Stimulated activated CD4-positive, alpha-beta T cell treated with anti-CD3 and anti-CD28 coated beads, Interleukin-15, amount 100 ng/mL, for 24 hours (primary cell): ENCODE data around the gene KDELR3.

Experiments used
- DNase-seq: peaks from one replicate; pipeline ENCODE4 v3.0.0-alpha.2; 2020

The KDELR3 gene

DNA sequence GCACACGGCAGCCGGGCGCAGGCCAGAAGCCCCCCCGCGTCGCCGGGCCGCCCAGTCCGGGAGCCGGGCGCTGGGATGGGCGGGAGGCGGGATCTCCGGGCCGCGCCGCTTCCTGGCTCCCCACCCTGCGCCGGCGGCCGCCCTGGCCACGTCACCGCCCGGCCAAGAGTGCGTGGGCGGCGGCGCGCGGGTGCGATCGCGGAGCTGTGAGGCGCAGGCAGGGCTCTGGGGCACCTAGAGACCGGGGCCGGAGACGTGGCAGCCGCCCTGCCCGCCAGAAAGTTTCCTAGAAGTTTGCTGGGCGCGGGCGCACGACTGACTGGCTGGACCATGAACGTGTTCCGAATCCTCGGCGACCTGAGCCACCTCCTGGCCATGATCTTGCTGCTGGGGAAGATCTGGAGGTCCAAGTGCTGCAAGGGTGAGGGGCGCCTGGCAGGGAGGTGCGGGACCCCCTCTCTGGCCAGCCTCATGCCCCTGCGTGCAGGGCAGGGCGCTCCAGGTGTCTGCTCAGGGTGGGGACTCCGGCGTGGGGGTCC, at the start of gene KDELR3:
TSS of gene KDELR3 (plus strand) at position 193 of the 539 bp plus-strand sequence. CDS start at position 331, 138 bp downstream.
- DNase-seq, result peak; percentile 82

DNA sequence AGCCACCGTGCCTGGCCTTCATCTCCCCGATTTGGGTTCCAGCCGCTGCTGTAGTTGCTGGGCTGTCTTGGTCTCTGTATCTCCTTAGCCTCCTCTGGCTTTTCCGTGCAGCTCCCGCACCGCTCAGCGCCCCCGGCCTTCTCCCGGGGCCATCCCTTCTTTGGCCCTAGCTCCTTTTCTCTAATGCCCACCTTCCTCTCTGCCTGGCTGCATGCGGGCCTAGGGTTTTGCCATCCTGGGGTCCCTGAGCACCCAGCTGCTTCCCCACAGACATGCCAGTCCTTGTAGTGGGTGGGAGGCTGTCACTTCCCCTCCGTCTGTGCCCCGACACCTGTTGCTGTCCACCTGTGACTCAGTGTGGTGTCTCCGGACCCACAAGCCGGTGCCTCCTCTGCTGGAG, 49.3 kb upstream of the KDELR3 start:
- no peak for DNase-seq

DNA sequence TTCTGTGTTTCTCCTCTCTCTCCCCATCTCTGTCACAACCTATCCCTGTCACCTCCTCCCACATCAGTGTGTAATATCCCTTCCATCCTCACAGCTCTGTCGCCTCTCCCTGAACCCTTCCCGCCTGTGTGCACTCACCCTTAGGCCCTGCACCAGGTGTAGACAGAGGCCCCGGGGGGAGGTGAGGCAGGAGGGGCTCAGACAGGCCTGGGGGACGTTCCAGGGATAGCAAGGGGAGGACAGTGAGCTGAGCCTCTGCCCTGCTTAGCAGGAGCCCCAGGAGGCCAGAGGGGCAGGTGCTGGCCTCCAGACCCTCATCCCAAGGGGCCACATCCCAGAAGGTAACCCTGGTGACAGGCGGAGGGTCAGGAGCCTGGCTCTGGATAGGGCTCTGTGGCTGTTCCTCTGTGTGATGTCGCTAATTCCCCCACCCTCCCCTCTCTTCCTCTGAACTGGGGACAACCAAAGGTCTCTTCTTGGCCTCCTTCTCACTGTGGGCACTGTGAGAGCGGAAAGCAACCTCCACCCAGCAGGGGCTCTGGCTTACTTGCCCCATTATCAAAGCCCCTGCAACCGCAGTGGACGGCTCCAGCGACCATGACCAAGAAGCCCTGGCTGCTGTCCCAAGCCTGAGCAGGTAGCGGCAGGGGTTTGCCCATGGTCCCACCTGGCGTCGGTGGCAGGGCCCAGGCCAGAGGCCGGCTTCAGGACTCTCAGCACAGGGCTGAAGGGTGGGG, 48.6 kb upstream of the KDELR3 start:
- DNase-seq, result no peak

DNA sequence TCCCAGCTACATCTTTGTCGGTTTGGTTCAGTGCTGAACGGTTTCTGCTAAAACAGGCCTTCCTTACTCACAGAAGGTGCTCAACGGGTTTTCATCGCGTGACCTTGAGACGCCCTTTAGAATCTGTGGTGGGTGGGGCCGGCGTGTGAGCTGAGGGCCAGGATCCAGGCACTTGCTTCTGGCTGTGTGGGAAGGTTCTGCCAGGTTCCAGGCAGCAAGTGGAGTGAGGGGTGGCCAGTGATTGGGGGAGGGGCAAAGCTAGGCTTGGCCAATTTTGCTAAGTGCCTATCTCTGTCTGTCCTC, 48.1 kb upstream of the KDELR3 start:
- DNase-seq, result no peak

DNA sequence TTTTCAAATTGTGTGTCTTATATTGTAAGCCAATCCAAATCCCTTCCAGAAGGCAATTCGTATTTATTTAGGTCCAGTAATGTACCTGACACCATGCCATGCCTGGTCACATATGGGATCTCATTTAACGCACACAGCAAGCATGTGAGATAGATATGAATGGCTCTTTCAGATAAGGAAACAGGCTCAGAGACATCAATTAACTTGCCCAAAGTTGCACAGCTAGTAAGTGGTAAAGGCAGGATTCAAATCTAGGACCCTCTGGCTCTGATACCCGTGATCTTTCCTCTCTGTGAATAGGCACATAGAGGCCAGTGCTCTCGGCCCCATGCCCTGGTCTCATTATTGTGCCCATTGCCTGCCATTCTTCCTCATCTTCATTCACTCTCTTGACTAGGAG, 47.2 kb upstream of the KDELR3 start:
- no peak for DNase-seq

DNA sequence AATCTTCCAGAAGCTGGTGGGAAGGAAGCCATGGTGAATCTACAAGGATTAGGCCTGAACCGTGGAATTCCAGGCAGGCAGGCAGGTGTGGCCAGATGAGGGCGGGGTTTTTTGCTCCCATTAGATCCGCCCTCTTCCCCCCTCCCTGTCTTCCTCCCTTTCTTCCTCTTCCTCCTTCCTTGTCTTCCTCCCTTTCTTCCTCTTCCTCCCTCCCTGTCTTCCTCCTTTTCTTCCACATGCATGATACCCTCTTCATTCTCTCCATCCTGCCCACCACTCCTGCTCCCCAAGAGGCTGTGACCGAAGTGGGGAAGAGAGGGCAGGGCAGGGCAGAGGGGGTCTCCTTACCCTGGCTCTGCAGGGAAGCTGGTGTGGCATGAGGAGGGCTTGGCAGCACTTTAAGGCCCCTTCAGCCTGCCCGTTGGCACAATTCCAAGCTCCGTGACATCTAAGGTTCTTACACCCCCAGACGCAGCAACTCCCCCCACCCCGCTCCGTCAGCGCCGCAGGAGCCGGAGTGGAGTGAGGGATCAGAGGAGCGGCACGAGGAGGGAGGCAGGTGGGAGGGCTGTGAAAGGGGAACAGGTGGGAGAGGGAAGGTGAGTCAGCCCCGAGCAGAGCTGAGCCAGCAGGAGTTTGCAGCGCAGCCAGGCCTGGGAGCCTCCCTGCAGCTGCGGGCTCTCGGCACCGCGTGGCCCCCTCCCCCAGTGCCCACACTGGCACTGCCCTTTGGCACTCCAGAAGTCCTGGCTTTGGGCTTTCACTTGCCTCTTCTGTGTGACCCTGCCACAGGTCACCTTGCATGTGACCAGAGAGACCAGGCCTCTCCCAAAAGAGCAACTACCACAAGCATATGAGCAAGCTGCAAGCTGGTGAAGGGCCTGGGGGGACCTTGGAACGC, 45.0 kb upstream of the KDELR3 start:
- DNase-seq, result no peak

DNA sequence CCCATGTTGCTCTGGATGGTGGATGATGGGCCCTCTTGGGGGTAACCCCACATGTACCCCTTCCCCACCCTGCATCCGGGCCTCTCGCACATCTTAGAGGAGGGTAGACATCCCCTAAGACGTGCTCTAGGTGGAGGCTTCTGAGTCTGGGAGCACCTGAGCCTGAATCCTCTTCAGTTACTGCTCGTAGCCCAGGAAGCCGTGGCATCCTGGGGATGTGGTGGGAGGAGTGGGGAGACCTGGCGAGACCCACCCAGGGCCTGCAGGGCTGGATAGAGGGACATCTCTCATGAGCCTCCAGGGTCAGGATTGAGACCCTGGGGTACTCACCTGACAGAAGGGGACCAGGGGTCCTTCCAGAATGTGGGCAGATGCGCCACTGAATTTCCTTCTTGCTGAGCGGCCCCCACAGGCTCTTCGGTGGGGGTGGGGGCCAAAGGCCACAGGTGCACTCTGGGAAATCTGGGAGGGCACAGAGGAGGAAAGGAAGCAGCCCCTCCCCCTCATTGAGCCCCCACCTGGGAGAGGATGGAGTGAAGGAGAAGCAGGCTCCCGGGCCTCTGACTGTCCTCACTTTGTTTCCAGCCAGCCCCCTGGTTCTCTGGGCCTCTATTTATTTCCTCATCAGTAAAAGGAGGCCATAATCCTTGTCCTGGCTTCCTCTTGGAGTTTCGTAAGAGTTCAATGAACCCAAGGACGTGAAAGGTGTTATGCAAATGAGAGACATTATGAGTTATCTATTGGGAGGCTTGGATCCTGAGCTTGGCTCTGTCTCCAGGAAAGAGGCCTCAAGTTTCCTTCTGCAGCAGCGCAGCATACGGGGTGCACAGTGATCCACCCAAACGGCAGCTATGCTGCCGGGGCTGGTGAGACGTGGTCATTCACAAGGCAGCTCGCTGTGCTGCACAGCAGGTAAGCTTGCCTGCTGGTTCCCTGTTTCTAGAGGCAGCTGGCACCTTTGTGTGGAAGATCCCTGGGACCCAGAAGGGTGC, 44.1 kb upstream of the KDELR3 start:
- no peak for DNase-seq

DNA sequence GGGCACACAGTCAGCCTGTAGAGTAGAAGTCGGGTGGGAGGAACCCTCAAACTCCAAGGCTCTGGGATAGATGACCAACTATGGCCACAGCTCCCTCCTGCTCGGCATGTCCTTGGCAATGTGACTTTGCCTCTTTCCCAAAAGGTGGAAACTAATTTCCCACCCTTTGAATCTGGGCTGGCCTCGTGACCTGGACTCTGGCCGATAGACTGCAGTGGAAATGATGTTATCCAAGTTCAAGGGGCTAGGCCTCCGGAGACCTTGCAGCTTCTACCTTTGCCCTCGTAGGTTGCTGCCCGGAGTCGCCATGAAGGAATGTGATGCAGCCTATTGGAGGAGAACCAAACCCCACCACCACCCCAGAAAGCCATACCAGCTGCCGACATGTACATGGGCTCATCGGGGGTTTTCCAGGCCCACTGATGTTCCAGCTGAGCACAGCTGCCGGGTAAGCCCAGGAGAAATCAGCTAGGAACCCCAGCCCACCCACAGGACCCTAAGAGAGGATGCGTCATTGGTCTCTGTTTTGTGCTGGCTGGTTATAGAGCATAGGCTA, 43.3 kb upstream of the KDELR3 start:
- DNase-seq, result no peak

DNA sequence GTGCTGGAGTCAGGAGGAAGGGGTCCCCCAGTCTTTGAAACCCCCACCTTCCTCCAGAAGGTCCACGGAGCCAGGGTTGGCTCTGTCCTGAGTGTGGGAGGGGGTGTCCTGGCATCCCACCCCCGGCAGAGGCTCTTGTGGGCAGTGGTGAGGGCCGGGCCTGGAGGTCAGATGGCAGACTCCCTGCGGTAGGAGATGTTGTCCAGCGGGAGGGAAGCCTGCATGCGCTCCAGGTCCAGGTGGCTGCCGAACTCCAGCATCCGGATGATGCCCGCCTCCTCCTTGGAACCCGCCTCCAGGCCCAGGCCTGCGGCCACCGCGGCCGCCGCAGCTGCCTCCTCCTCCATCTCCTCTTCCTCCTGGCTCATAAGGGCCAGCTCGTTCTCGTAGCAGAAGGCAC, 41.3 kb upstream of the KDELR3 start:
- DNase-seq, result no peak

DNA sequence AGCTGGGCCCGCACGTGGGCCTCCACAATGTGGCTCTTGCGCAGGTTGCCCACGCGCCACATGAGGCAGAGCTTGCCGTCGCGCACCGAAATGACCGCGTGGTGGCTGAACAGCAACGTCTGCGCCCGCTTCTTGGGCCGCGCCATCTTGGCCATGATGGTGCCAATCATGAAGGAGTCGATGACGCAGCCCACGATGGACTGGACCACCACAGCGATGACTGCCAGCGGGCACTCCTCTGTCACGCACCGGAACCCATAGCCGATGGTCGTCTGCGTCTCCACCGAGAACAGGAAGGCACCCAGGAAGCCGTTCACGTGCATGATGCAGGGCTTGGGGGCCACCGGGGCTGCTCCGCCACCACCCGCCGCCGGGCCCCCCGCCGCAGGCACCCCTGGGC, 40.4 kb upstream of the KDELR3 start:
- no peak for DNase-seq

DNA sequence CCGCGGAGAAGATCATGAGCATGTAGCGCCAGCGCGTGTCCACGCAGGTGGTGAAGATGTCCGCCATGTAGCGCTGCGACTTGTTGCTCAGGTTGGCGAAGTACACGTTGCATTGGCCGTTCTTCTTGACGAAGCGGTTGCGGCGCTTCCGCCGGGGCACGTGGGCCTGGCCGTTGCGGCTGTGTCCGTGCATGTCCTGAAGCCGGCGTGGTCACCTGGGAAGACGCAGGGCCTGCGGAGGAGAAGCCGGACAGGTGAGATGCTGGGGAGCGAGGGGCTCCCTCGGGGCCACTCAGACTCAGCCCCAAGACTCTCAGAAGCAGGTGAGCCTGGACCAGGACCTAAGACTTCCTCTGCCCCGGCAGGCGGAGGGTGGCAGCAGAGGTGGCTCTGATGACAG, 40.0 kb upstream of the KDELR3 start:
- DNase-seq, result no peak

DNA sequence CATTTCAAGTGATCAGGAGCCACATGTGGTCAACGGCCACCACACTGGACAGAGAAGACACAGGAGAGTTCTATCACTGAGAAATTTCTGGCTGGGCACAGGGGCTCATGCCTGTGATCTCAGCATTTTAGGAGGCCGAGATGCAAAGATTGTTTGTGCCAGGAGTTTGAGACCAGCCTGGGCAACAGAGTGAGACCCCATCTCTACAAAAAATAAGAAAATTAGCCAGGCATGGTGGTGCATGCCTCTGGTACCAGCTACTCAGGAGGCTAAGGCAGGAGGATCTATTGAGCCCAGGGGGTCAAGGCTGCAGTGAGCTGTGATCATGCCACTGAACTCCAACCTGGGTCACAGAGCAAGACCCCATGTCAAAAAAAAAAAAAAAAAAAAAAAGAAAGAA, 39.2 kb upstream of the KDELR3 start:
- no peak for DNase-seq

DNA sequence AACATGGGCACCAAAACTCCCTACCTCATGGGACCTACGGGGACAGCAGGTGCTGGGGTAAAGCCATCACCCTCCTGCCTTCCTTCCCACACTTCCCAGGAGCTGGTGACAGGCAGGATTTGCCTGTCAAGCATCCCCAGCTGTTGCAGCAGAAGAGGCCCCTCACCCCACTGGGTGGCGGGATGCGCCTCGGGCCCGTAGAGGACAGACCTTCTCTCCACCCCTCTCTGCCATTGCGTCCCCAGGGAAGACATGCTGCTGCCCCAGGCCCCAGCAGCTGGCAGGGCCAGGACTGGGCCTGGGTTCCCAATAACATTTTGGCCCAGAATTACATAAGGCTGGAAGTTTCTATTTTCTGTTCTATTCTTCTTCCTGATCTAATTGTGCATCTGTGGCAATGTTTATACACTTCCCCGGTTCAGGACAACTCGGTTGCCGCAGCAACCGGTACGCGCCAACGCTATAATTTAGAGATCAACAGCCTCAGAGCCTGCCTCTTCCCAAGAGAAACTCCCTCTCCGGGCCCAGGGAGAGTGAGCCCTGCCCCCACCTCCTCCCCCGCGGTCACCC, 38.3 kb upstream of the KDELR3 start:
- DNase-seq, result no peak

DNA sequence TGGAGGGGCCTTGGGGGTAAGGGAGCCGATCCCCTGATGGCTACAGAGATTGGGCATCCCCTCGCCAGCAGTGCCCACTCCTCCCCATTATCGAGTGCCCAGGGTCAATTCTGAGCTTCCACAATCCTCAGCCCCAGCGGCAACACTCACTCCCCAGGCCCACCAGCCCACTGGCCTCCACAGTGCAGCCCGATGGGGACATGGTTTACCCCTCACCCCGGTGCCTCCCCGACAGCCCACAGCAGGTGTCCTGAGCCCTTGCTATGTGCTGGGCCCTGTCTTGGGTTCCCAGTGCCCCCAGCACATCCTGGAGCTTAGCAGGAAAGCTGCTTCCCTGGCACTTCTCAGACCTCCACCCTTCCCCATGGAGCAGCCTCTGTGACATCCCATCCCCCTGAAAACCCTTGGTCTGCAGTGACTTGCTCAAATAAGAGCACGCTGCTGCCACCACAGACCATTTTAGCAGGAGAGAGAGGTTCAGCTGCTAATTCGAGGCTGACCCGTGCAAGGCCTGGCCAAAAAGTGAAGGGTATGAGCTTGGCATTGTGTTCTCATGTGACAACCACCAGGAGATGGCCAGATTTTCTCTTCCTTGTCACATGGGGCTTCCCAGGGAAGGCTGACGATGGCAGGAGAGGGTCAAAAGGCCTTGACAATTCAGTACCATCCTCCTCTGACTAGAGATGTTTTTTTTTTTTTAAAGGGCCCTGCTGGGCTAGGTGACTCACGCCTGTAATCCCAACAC, 36.5 kb upstream of the KDELR3 start:
- DNase-seq, result no peak

DNA sequence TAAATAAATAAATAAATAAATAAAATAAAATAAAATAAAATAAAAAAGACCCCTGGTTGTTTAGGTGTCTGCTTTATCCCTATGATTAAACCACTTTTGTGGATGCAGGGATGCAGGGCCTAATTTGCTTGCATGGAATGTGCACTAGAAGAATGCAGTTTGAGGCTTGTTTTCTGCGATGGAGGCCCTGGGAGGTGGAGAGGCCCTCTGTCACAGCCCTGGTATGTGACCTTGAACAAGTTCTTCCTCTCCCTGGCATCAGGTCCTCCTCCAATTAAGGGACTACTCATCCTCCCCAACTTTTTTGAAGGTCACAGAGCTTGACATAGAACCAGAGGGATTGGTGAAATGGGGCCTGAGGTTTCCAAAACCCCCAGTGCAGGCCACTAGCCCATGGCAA, 35.6 kb upstream of the KDELR3 start:
- DNase-seq, result no peak

DNA sequence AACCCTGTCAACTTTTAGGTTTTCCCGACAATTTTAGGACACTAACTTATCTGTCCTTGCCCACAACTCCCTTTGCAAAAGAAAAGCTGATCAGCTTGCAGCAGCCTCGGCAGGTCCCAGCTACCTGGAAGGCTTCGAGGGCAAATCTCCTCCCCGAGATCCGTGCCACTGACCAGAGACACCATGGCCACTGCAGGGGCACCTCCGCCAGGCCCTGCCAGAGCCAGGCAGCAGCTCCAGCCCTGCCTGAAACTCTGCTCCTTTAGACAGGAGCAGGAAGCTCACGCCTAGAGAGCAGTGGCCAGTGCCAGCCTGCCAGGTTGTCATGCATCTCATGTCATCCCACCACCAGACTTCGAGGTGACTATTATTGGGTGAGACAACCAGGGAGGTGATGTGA, 34.0 kb upstream of the KDELR3 start:
- no peak for DNase-seq

DNA sequence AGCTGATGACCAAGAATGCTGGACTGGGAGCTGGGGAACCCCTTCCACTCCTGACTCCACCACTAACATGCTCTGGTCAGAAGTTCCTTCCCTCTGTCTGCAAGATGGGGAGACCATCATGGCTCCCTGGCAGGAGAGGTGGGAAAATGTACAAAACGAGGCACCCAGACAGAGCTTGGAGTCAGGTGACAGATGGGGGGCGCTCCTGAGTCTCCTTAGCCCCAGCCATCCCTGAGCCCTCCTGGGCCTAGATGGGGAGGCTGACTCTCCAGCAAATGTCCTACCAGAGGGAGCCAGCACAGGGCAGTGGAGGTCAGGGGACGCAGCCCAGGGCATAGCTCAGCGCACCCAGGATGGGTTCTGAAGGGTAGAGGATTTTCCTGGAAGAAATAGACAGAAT, 32.9 kb upstream of the KDELR3 start:
- DNase-seq, result no peak

DNA sequence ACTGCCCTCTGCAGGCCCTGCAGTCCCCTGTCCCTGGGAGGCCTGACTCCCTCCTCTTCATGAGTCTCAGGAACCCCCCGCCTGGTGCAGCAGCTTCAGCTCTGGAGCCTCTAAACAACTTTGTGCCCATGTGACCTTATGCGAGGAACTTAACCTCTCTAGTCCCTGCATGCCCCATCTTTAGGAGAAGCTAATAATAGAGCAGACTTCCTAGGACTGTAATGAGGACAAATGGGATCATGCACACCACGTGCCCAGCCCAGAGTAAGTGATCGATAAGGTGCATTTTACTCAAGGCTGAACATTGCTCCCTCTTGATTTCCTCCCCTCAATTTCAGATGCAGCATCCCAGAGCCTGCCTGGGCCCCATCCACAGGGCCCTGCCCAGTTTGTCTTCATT, 31.9 kb upstream of the KDELR3 start:
- DNase-seq, result no peak

DNA sequence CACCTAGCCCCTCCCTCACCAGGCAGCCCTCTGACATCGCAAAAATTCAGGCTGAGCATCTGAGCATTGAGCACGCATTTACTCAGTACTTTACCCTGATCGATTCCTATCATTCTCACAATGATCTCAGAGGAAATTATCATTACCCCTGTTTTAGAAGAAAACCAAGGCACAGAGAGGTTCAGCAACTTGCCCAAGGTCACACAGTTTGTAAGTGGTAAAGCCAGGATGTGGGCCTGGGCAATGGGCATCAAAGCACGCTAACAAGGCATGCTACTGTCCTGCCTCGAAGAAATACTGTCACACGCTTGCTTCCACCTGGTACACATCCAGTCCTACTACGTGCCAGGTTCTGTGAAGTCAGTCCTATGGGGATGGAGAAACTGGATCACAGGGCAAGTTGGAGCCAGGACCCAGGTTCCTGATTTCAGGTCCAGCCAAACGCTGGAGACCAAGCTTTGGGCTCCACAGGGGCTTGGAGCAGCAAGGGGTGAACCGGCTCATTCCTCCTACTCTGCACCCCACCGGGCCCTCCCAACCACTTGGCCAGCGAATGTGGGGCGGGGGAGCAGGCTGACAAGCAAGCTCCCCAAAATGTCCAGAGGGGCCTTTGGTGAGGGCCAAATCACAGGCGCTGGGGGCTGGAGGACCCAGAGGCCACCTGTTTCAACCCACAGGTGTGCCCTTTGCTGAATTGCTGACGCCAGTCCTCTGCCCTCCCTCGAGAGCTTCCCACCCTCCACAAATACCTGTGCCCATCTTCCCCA, 31.1 kb upstream of the KDELR3 start:
- no peak for DNase-seq

DNA sequence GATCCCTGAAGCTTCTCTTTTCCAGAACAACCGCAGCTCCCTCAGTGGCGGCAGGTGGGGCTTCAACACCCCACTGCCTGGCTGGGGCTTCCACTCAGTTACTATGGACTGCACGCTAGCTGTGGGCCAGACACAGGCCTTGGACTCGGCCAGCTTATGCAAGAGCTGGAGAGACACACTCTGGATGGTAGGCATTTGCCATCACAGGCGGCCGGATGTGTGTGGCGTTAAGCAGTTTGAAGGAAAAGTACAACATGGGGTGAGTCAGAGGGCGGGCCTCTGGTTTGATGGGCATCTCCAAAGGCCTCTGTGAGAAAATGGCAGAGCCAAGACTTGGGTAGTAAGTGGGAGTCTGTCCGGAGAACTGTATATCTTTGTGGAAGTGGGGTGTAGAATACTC, 30.5 kb upstream of the KDELR3 start:
- no peak for DNase-seq
